ENCODE data around the gene PDE4D. TPM values are rescaled to one million over a fixed set of nuclear protein-coding genes. Genes with fewer than 3 reads are reported as not detected.

The PDE4D gene
- total and polyA plus RNA-seq, 2 experiments from 2014 or later: 4.3 to 9.7 TPM

DNA sequence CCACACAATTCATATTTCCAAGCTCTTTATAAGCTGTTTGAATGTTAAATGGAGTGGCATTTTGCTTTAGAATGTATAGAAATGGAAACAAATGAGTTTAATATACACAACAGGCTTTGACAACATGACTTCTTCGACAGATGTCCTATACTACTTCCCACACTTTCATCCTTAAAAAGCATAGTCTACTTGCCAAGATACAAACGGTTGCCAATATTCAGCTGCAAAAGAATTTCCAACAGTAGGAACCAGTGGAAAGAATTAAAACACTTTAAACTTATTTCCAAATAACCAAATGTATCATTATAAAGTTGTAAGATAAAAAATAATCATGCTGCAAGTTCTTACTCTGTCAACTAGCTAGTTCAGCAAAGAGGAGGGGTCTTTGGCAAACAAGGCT is 456.4 kb downstream of the PDE4D start:
- no peaks in the 10 kb centered on the region for H3K79me2 ChIP-seq (ENCODE audit: insufficient read depth)
- 0 out of 2 replicates have a peak, but pooled peaks cover 5% of the 10 kb centered on the region for H3K27me3 ChIP-seq (replicated peaks; ENCODE audit: insufficient read depth)
- H3K27ac ChIP-seq: no peak overlapping the region
- H3K4me3 ChIP-seq: no peak overlapping the region
- H4K20me1 ChIP-seq (ENCODE audit: insufficient read depth): no peaks in the 10 kb centered on the region
- no peaks in the 10 kb centered on the region for H3F3A ChIP-seq (ENCODE audit: insufficient read depth)
- no peaks in the 10 kb centered on the region for H3K4me1 ChIP-seq (ENCODE audit: insufficient read depth)
- H3K9me2 ChIP-seq (ENCODE audit: insufficient read depth): no peaks in the 10 kb centered on the region
- H2AFZ ChIP-seq: no peak overlapping the region
- no peaks in the 10 kb centered on the region for H3K36me3 ChIP-seq (ENCODE audit: low read depth)
- TF ChIP-seq EZH2 (IDR thresholded peaks at IDR 0.05; ENCODE audit: insufficient read depth, poor library complexity, severe bottlenecking) (no peak), EZH2phosphoT487 (IDR thresholded peaks at IDR 0.05; ENCODE audit: insufficient read depth, low read depth) (no peak)
- 9 to 11% methylated on average over 2 of the region's 2 CpGs for WGBS, 2 experiments (ENCODE audit: low coverage in 1 of 2, low lambda C conversion rate in 2 of 2, missing lambda C conversion rate in 2 of 2)
- in situ Hi-C loops (cut with MboI): no loop called here
- H3K9ac ChIP-seq: no peak overlapping the region
- H3K9me3 ChIP-seq (ENCODE audit: low read depth): no peaks in the 10 kb centered on the region
- no peak for DNase-seq
- H3K4me2 ChIP-seq (ENCODE audit: unreplicated experiment): no peak overlapping the region

- no peaks in the 10 kb centered on the region for H3K9me3 ChIP-seq (ENCODE audit: low read depth)
- TF ChIP-seq EZH2 (IDR thresholded peaks at IDR 0.05; ENCODE audit: insufficient read depth, poor library complexity, severe bottlenecking) (no peak), EZH2phosphoT487 (IDR thresholded peaks at IDR 0.05; ENCODE audit: insufficient read depth, low read depth) (no peak)
- 0 out of 2 replicates have a peak, but pooled peaks cover 5% of the 10 kb centered on the region for H3K27me3 ChIP-seq (replicated peaks; ENCODE audit: insufficient read depth)
- H3K27ac ChIP-seq: no peak overlapping the region
- no peak overlapping the region for H3K9ac ChIP-seq
- WGBS, 2 experiments (ENCODE audit: low coverage in 1 of 2, low lambda C conversion rate in 2 of 2, missing lambda C conversion rate in 2 of 2): 41 to 42% methylated on average over 5 of the region's 5 CpGs
- no peak overlapping the region for H3K4me3 ChIP-seq
- H3K9me2 ChIP-seq (ENCODE audit: insufficient read depth): no peaks in the 10 kb centered on the region
- H3K36me3 ChIP-seq (ENCODE audit: low read depth): no peaks in the 10 kb centered on the region
- no peak overlapping the region for H3K4me2 ChIP-seq (ENCODE audit: unreplicated experiment)
- H4K20me1 ChIP-seq (ENCODE audit: insufficient read depth): no peaks in the 10 kb centered on the region
- no peaks in the 10 kb centered on the region for H3K79me2 ChIP-seq (ENCODE audit: insufficient read depth)
- no peak for DNase-seq
- no peak overlapping the region for H2AFZ ChIP-seq
- in situ Hi-C loops (cut with MboI): no loop called here
- no peaks in the 10 kb centered on the region for H3K4me1 ChIP-seq (ENCODE audit: insufficient read depth)
- no peaks in the 10 kb centered on the region for H3F3A ChIP-seq (ENCODE audit: insufficient read depth)
Measured at GRCh38 chr5:59436364-59437148, 457.0 kb downstream of the PDE4D start.

DNA sequence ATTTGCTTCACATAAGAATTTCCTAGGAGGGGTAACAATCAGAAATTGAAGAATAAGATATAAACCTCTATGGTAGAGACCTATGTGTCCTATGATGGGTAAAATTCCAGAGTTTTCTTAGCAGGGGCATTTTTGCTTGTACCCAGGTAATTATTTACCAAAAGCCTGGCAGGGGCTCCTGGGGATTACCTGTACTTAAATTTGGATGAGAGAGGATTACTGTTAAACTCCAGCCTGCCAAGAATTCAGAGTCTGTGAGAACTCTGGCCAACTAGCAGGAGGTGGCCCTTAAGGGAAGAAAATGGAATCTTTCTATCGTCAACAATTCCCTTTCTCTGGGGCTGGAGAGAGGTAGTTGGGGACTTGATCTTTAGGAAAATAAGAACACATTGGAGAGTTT is 460.4 kb downstream of the PDE4D start:
- no peaks in the 10 kb centered on the region for H3K9me3 ChIP-seq (ENCODE audit: low read depth)
- H3K36me3 ChIP-seq (ENCODE audit: low read depth): no peaks in the 10 kb centered on the region
- no peak overlapping the region for H3K27ac ChIP-seq
- TF ChIP-seq EZH2phosphoT487 (IDR thresholded peaks at IDR 0.05; ENCODE audit: insufficient read depth, low read depth) (no peak), EZH2 (IDR thresholded peaks at IDR 0.05; ENCODE audit: insufficient read depth, poor library complexity, severe bottlenecking) (no peak)
- no peaks in the 10 kb centered on the region for H3K9me2 ChIP-seq (ENCODE audit: insufficient read depth)
- no peak for DNase-seq
- H2AFZ ChIP-seq: no peak overlapping the region
- H4K20me1 ChIP-seq (ENCODE audit: insufficient read depth): no peaks in the 10 kb centered on the region
- H3K4me1 ChIP-seq (ENCODE audit: insufficient read depth): no peaks in the 10 kb centered on the region
- 0 out of 2 replicates have a peak, but pooled peaks cover 17% of the 10 kb centered on the region for H3K27me3 ChIP-seq (replicated peaks; ENCODE audit: insufficient read depth)
- H3K9ac ChIP-seq: no peak overlapping the region
- H3K4me2 ChIP-seq (ENCODE audit: unreplicated experiment): no peak overlapping the region
- no peaks in the 10 kb centered on the region for H3F3A ChIP-seq (ENCODE audit: insufficient read depth)
- WGBS, 2 experiments (ENCODE audit: low coverage in 1 of 2, low lambda C conversion rate in 2 of 2, missing lambda C conversion rate in 2 of 2): 80 to 82% methylated on average over 1 of the region's 1 CpG
- in situ Hi-C loops (cut with MboI): no loop called here
- H3K4me3 ChIP-seq: no peak overlapping the region
- no peaks in the 10 kb centered on the region for H3K79me2 ChIP-seq (ENCODE audit: insufficient read depth)

- no peak overlapping the region for H3K4me3 ChIP-seq
- in situ Hi-C loops (cut with MboI): no loop called here
- no peaks in the 10 kb centered on the region for H3F3A ChIP-seq (ENCODE audit: insufficient read depth)
- H4K20me1 ChIP-seq (ENCODE audit: insufficient read depth): no peaks in the 10 kb centered on the region
- no peak for TF ChIP-seq EZH2 (IDR thresholded peaks at IDR 0.05; ENCODE audit: insufficient read depth, poor library complexity, severe bottlenecking)
- no peak for TF ChIP-seq EZH2phosphoT487 (IDR thresholded peaks at IDR 0.05; ENCODE audit: insufficient read depth, low read depth)
- 27 to 28% methylated on average over 9 of the region's 9 CpGs for WGBS, 2 experiments (ENCODE audit: low coverage in 1 of 2, low lambda C conversion rate in 2 of 2, missing lambda C conversion rate in 2 of 2)
- H3K36me3 ChIP-seq (ENCODE audit: low read depth): no peaks in the 10 kb centered on the region
- no peaks in the 10 kb centered on the region for H3K9me2 ChIP-seq (ENCODE audit: insufficient read depth)
- H3K4me1 ChIP-seq (ENCODE audit: insufficient read depth): no peaks in the 10 kb centered on the region
- no peak overlapping the region for H3K9ac ChIP-seq
- H3K79me2 ChIP-seq (ENCODE audit: insufficient read depth): no peaks in the 10 kb centered on the region
- H3K27me3 ChIP-seq (replicated peaks; ENCODE audit: insufficient read depth): 0 out of 2 replicates have a peak, but pooled peaks cover 20% of the 10 kb centered on the region
- no peak overlapping the region for H2AFZ ChIP-seq
- no peak for DNase-seq
- no peak overlapping the region for H3K4me2 ChIP-seq (ENCODE audit: unreplicated experiment)
- no peak overlapping the region for H3K27ac ChIP-seq
- no peaks in the 10 kb centered on the region for H3K9me3 ChIP-seq (ENCODE audit: low read depth)
Measured at GRCh38 chr5:59430066-59430685, 463.4 kb downstream of the PDE4D start.

Measured in GM23248 (cell line).